AML-193 (cell line): ENCODE results near the gene EHBP1L1.
A peak's percentile ranks its signal among the peaks of the same experiment; 100 is the strongest.

ENCODE experiments used
- DNase-seq, 2 experiments: peaks; one replicate each; lab custom pipeline; 2025; lab: John Stamatoyannopoulos, UW

Gene EHBP1L1

DNA sequence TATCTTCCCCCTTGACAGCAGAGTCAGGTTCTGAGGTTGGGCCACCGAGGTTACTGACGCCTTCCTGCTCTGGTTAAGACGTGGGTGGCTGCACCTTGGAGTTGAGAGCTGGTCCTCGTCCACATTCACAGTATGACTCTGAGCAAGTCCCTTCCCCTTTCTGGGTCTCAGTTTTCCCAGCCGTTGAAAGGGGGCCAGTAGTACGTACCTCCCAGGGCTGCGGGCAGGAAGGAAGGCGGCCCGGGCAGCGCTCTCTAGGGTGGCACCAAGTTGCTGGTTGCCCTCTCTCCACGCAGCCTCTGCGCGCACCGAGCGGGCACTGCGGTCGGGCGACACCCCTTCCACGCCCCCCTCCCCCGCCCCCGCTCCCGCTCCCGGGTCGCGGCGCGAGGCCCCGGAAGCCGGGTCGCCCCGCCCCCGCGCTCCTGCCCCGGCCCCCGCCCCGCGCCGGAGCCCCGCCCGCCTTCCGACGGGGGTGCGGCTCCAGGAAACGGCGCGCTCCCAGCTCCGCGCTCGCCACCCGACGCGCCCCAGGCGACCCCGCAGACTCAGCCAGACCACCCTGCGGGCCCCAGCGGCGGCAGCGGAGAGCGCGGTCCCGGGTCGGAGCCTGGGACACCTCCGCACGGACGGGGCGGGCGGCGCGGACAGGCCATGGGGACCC is at the start of gene EHBP1L1:
TSS of gene EHBP1L1 (plus strand) at position 486 of the 664 bp plus-strand sequence. CDS start 250 bp downstream, outside the sequence.
- peak; percentile 46 to 63 for DNase-seq

DNA sequence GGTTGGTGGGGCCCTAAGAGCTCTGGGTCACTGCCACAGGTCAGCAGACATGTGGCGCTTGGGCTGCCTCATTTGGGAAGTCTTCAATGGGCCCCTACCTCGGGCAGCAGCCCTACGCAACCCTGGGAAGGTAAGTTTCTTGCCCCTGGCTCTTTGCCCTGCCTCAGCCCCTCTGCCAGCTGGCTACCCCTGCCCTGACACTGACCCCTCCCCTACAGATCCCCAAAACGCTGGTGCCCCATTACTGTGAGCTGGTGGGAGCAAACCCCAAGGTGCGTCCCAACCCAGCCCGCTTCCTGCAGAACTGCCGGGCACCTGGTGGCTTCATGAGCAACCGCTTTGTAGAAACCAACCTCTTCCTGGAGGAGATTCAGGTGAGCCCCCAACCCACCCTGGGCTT is 49.1 kb upstream of the EHBP1L1 start:
- DNase-seq = no peak

DNA sequence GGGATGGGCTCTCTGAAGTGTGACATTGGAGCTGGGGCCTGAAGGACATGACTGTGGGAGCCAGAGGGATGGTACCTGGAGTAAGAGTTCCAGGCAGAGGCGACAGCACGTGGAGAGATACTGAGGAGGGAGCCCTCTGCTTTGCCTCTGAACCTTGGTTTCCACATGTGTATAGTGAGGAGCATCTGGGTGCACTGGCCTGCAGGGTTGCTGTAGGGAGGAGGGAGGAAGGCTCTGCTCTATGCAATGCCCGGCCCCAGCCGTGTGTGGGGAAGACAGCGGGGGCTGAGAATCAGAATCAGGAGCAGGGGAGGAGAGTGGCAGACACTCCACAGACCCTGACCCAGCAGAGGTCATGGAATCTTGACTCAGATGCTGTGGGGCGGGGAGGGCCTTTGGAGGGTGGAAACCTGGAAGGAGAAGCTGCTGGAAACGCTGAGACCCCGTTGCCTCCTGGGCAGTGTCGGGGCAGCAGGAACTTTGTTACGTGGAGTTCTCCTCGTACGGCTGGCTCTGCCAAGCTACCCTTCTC is 47.0 kb upstream of the EHBP1L1 start:
- DNase-seq = no peak

DNA sequence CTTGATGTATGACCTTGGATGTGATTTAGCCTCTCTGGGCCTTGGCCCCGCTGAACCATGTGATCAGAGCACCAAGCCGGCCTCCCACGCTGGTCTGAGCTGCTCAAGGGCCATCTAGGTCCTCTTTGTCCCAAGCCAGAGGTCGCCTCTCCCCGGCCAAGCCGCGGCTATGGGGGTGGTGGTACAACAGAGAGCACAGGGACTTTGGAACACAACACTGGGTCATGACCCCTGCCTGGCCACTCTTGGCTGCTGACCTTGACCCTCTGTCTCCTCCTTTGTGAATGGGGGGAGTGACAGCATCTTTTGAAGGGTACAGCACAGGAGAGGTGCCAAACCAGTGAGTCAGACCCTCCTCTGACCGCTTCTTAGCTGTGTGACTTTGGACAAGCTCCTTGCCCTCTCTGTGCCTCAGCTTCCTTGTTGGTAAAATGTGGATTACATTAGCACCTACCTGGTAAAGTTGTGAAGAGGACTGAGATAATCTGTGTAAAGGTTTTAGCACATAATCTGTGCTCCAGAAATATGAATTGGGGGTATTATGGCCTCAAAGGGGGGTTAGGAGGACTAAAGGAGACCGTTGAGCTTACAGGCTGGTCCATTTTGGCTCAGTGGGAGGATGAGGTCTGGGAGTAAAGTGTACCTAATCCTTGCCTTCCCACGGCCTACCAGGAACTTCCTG is 46.2 kb upstream of the EHBP1L1 start:
- no peak for DNase-seq

DNA sequence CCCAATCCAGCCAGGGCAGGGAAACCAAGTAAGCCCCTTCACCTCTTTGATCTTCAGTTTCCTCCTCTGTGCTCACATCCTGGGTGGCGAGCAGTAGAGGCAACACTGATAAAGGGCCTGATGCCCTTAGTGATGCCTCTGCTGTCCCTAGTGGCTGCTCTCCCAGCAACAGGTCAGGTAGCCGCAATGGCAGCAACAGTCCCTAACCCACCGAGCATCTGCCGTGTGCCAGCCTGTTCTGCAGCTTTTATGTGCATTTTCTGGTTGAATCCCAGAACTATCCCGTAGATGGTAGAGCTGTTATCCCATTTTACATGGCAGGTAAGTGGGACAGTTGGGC is 45.7 kb upstream of the EHBP1L1 start:
- peak; percentile 13 to 21 for DNase-seq

DNA sequence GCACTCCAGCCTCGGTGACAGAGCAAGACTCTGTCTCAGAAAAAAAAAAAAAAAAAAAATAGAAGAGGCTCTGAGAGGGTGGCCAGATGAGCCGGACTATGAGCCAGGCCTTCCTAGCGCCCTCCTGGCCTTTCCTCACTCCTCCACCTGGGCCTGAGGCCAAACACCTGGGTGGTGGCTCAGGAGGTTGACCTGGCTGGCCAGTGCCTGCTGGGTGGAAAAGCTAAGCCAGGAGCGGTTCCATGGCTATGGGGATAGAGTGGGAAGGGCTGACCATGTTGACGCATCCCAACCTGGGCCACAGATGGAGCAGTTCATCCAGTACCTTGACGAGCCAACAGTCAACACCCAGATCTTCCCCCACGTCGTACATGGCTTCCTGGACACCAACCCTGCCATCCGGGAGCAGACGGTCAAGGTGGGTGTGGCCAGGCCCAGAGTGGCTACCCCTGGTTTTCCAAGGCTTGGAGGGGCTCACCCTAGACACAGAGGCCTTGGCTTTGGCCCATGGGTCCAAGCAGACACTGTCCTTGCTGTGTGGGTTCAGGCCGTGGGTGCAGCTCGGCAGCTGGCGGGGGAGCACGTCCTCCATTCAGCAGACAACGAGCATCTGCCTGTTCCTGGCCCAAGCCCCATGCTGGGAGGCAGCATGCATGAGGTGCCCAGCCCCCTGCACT is 43.3 kb upstream of the EHBP1L1 start:
- no peak for DNase-seq

DNA sequence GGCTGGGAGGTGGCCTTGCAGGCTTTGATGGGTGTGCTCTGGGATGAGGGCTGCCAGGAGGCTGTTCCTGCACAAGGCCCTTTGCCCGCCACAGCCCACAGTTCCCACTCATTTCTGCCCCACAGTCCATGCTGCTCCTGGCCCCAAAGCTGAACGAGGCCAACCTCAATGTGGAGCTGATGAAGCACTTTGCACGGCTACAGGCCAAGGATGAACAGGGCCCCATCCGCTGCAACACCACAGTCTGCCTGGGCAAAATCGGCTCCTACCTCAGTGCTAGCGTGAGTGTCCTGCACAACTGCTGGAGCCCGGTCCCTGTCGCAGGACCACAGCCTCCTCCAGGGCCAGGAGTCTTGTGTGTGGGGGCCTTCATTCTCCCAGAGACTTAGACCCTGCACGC is 40.8 kb upstream of the EHBP1L1 start:
- no peak for DNase-seq

DNA sequence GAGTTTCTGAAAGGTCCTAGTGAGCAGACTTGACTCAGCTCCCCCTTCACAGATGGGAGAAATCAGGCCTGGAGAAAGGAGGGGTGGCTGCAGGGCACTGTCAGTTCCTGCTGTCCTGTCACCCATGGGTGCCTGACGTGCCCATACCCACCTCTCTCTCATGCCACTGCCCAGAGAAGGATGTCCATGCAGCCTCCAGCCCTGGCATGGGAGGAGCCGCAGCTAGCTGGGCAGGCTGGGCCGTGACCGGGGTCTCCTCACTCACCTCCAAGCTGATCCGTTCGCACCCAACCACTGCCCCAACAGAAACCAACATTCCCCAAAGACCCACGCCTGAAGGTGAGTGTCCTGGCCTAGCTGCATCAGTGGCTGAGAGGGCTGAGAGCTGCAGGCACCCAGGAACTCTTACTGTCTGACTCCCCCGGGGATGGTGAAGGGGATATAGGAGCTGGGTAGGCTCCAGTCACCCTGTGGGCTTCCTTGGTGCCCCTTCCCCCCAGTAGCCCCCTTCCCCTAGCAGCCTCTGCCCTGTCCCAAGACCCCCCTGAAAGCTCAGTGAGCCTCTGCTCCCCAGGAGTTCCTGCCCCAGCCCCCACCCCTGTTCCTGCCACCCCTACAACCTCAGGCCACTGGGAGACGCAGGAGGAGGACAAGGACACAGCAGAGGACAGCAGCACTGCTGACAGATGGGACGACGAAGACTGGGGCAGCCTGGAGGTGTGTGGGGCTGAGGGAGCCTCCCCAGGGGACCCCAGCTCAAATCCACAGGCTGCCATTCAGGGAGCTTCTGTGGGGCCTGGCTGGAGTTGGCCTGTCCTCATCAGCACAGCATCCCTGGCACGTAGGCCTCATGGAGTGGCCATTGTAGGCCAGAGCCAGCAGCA is 39.2 kb upstream of the EHBP1L1 start:
- DNase-seq = no peak

DNA sequence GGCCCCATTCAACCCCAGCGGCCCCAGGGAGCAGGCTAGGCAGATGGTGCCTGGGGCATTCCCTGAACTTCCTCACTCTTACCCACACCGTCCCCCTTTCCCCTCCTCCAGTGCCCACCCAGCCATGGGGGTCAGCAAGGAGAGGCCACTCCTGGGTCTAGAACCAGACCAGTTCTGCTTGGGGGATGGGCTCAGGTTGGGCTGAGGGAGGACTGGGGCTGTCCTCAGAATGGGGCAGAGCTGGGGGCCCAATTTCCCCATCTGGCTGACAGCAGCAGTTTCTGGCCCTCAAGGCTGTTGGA is 38.6 kb upstream of the EHBP1L1 start:
- no peak for DNase-seq

DNA sequence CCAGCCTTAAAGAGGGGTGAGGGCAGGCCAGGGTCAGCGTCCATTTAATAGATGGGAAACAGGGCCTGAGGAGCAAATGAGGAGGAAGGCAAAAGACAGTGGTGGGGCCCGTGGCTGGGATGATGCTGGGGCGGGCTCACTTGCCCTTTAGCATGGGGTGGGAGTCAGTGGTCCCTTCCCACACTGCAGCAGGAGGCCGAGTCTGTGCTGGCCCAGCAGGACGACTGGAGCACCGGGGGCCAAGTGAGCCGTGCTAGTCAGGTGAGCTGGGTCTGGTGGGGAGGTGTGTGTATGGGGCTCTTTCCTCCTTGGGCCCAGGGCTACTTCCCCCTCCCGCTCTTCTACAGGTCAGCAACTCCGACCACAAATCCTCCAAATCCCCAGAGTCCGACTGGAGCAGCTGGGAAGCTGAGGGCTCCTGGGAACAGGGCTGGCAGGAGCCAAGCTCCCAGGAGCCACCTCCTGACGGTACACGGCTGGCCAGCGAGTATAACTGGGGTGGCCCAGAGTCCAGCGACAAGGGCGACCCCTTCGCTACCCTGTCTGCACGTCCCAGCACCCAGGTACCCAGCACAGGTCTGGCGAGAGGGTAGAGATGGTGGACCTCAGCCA is 38.1 kb upstream of the EHBP1L1 start:
- no peak for DNase-seq

DNA sequence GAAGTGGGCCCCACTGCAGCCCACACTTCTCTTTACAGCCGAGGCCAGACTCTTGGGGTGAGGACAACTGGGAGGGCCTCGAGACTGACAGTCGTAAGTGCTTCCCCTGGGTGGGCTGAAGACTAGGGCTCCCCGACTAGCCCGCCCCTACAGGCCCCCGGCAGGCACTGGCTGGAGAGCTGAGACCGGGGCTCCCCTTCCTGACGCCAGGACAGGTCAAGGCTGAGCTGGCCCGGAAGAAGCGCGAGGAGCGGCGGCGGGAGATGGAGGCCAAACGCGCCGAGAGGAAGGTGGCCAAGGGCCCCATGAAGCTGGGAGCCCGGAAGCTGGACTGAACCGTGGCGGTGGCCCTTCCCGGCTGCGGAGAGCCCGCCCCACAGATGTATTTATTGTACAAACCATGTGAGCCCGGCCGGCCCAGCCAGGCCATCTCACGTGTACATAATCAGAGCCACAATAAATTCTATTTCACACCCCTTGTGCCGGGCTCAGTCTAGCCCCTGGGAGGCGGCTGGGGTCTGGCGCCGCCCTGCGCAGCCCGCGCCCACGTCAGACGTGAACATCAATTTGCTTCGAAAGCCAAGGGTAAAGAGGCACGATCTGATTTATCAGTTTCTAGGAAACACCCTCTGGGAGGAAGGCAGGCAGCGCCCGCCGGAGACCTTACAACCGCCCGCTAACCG is 37.5 kb upstream of the EHBP1L1 start:
- DNase-seq = no peak

DNA sequence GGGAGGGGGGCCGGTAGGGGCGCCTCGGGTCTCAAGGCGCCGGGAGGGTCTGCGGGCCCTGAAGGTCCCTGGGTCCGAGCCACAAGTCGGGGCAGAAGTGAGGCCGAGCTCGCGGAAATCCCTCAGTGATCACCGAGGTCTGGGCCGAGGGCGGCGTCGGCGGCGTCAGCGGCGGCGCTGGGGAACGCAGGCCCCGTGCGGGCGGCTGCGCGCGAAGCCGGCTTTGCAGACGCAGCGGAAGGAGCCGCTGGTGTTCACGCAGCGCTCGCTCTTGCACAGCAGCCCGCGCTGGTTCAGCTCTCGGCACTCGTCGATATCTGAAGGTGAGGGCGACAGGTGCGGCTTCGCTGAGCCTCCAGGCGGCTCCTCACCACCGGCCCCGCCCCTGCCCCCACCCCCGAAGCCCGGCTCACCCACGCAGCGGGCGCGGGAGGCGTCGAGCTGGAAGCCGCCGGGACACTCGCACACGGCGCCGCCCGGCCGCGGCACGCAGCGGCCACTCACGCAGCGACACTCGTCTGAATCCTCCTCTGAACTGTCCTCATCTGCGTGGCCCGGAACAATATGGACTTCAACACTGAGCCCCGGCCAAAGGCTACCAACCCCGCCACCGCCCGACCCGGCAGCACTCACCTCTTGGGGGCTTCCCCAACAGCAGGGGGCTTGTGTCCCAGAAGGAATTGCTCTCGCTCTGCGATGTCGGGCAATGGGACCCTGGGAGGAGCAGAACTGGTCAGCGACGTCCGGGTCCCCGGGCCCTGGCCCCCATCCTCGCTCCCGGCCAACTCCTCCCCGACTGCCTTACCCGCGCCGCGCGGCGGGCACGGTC is 36.7 kb upstream of the EHBP1L1 start:
- DNase-seq = no peak

DNA sequence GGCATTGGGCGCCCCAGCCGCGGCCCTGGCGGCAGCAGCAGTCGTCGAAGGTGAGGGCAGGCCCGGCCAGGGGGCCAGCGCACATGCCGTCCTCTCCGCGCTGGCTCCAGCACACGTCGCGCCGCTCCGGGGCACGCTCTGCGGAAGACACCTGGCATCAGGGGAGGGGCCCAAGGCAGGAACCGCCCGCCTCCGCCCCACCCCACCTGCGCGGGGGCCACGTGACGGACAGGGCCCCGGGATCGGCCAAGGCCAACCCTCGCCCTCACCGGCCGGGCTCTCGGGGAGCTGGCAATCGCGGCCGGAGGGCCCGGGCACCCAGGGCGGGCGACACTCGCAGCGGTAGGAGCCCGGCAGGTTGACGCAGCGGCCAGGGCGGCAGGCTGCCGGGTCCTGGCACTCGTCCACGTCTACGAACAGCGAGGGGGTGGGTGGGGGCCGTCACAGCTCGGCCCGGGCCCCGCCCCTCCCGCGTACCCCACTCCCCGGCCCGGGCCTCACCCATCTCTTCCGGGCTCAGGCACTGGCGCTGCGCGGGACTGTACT is 36.0 kb upstream of the EHBP1L1 start:
- DNase-seq = no peak

DNA sequence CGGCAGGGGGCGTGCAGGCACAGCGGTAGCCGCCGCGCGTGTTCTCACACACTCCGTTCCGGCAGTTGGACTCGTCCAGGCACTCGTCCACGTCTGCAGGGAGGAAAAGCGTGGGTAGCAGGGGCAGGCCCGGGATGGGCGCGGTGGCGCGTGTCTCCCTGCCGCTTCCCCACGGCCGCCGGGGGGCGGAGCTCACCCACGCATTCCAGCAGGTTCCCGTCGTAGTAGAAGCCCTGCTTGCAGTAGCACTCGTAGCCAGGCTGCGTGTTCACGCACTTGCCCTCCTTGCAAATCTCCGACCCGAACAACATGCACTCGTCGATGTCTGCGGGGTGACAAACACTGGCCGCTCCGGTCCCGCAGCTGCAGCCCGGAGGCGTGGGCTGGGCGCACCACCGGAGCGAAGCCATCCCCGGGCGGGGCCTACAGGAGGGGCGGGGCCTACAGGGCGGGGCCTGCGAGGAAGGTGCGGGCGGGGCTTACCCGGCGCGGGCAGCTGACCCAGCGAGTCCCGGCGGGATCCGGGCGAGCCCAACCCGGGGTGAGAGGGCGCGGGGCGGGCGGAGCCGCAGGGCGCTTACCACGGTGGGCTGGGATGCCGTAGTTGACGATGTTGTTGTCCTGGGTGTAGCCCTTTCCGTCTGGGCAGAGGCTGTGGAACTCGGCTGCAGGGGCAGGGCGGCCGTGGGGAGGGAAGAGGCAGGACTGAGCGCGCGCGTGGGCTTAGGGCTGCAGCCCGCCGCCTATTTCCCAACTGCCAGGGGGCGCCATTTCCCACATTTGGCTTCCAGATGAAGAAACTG is 35.4 kb upstream of the EHBP1L1 start:
- peak; percentile 80 to 86 for DNase-seq

DNA sequence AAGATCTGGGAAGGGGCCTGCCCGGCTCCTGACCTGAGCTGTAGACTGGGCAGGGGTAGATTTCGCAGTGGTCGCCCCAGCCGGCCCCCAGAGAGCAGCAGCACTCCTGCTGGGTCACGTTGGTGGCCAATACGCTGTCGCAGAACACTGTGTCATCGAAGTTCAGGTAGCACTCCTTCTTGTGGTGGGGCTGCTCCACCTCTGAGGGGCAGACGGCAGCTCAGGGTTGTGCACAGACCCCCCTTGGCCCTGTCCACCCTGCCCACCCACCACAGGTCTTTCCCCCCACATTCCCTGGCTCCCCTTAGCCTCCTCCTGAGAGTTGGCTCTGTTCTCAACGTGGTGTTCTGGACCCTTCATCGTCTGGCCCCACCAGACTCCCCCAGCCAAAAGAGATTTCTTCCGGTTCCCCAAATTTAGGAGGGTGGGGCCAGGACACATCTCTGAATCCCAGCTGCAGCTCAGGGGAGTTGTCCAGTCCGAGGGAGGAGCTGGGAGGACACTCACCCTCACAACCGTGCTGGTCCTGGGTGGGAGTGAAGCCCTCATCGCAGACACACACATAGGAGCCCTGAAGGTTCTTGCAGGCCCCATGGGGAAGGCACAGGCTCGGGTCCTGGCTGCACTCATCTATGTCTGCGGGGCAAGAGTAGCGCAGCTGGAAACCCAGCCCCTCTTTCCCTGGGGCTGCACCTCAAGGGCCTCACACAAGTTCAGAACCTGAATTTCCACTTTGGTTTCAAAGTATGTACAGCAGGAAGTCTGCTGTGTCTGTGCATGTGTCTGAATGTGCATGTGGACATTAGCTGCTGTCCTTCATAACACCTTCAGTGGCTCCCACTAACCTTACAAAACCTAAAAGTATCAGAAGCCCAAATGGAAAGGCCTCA is 34.5 kb upstream of the EHBP1L1 start:
- DNase-seq = no peak

DNA sequence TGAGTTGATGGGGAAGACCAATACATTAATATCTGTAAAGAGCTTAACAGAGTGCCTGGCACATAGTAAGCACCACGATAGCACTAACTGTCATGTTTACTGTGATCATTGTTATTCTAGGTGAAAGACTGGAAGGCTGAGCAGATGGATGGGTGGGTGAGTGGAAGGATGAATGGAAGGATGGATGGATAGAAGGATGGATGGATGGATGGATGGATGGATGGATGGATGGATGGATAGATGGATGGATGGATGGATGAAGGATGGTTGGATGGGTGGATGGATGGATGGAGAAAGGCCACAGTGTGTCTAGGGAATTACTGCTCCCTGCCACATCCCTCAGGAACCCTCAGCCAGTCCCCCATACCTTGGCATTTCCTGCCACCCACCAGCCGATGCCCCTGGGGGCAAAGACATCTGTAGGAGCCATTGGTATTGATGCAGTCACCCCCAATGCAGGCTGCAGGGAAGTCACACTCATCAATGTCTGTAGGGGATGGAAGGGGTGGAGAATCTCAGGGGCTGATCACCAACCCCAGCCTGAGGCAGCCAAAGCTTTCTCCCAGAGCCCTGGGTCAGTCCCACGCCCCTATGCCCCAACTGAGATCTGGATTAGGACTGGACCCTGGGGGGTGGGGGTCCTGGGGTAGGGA is 33.0 kb upstream of the EHBP1L1 start:
- DNase-seq = no peak

DNA sequence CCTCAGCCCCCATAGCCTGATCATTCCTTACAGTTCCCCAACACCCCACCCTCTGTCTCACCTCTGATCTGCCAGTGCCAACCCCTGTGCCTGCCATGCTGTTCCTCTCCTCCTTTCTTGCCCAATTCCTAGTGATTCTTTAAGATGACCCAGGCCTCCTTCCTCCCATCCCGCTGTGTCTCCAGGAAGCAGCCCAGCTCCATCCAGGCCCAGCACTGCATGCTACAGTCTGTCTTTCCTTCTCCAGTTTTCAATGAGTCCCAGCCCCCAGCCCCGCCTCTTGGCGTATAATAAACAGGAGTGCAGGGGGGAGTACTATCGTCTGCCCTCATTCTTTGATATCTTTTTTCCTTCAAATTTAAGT is 30.0 kb upstream of the EHBP1L1 start:
- no peak for DNase-seq
